WTC11 (cell line): ENCODE measurements around the gene PROZ.

Experiments used
- ARID4B ChIP-seq: sonication (generic); formaldehyde crosslinking; IDR thresholded peaks from 2 replicates; pipeline ENCODE4 v1.8.0; 2023; ENCODE audit warnings: missing genetic modification reagents, mild to moderate bottlenecking, borderline replicate concordance
- CBFB ChIP-seq: sonication (generic); formaldehyde crosslinking; IDR thresholded peaks from 2 replicates; pipeline ENCODE4 v1.8.1; 2022; ENCODE audit warnings: mild to moderate bottlenecking, low read depth, missing genetic modification reagents
- CTCF ChIP-seq: fragments of 200-600 bp; IDR thresholded peaks from 2 replicates; pipeline ENCODE4 v1.8.0; 2022; ENCODE audit warnings: antibody characterized with exemption
- ELF4 ChIP-seq: sonication (generic); formaldehyde crosslinking; IDR thresholded peaks from 2 replicates; pipeline ENCODE4 v1.8.1; 2022; ENCODE audit warnings: low read depth, mild to moderate bottlenecking, moderate library complexity, missing genetic modification reagents
- FOXP1 ChIP-seq: sonication (generic); formaldehyde crosslinking; IDR thresholded peaks from 2 replicates; pipeline ENCODE4 v1.8.0; 2022; ENCODE audit warnings: missing genetic modification reagents, mild to moderate bottlenecking, moderate library complexity, borderline replicate concordance
- MLX ChIP-seq: sonication (generic); formaldehyde crosslinking; IDR thresholded peaks from 2 replicates; pipeline ENCODE4 v1.8.1; 2023; ENCODE audit warnings: mild to moderate bottlenecking, missing genetic modification reagents, moderate library complexity
- NFYB ChIP-seq: sonication (generic); formaldehyde crosslinking; conservative IDR thresholded peaks from 2 replicates; pipeline ENCODE4 v1.8.0; 2022; ENCODE audit warnings: low read depth, missing genetic modification reagents
- TP53 ChIP-seq: sonication (generic); formaldehyde crosslinking; IDR thresholded peaks from 2 replicates; pipeline ENCODE4 v1.8.1; 2023; ENCODE audit warnings: mild to moderate bottlenecking, missing genetic modification reagents
- ZBTB21 ChIP-seq: sonication (generic); formaldehyde crosslinking; IDR thresholded peaks from 2 replicates; pipeline ENCODE4 v1.8.1; 2023; ENCODE audit warnings: mild to moderate bottlenecking, missing genetic modification reagents, borderline replicate concordance
- ZNF219 ChIP-seq: sonication (generic); formaldehyde crosslinking; IDR thresholded peaks from 2 replicates; pipeline ENCODE4 v1.8.0; 2023; ENCODE audit warnings: missing genetic modification reagents, mild to moderate bottlenecking, borderline replicate concordance
- ZNF232 ChIP-seq: sonication (generic); formaldehyde crosslinking; IDR thresholded peaks from 2 replicates; pipeline ENCODE4 v1.8.0; 2022; ENCODE audit warnings: mild to moderate bottlenecking, missing genetic modification reagents
- TF ChIP-seq, protein P1 (sequence below): sonication (generic); formaldehyde crosslinking; IDR thresholded peaks from 2 replicates; pipeline ENCODE4 v1.8.0; 2022; ENCODE audit warnings: mild to moderate bottlenecking, missing genetic modification reagents
- TF ChIP-seq, protein P2 (sequence below): sonication (generic); formaldehyde crosslinking; conservative IDR thresholded peaks from 2 replicates; pipeline ENCODE4 v1.8.1; 2023; ENCODE audit warnings: mild to moderate bottlenecking, low read depth, missing genetic modification reagents, moderate library complexity

- TF ChIP-seq ARID4B: no peak
- no peak for TF ChIP-seq TP53
- no peak for TF ChIP-seq ELF4
- TF ChIP-seq, protein P1, sequence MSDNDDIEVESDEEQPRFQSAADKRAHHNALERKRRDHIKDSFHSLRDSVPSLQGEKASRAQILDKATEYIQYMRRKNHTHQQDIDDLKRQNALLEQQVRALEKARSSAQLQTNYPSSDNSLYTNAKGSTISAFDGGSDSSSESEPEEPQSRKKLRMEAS (CRISPR knock-in tag): no peak
- TF ChIP-seq FOXP1 (CRISPR knock-in tag): no peak
- TF ChIP-seq MLX (CRISPR knock-in tag): no peak
- TF ChIP-seq CTCF: no peak
- TF ChIP-seq CBFB (CRISPR knock-in tag): no peak
- TF ChIP-seq ZBTB21 (CRISPR knock-in tag): no peak
- TF ChIP-seq ZNF232 (CRISPR knock-in tag): no peak
- TF ChIP-seq ZNF219 (CRISPR knock-in tag): no peak
- TF ChIP-seq, protein P2, sequence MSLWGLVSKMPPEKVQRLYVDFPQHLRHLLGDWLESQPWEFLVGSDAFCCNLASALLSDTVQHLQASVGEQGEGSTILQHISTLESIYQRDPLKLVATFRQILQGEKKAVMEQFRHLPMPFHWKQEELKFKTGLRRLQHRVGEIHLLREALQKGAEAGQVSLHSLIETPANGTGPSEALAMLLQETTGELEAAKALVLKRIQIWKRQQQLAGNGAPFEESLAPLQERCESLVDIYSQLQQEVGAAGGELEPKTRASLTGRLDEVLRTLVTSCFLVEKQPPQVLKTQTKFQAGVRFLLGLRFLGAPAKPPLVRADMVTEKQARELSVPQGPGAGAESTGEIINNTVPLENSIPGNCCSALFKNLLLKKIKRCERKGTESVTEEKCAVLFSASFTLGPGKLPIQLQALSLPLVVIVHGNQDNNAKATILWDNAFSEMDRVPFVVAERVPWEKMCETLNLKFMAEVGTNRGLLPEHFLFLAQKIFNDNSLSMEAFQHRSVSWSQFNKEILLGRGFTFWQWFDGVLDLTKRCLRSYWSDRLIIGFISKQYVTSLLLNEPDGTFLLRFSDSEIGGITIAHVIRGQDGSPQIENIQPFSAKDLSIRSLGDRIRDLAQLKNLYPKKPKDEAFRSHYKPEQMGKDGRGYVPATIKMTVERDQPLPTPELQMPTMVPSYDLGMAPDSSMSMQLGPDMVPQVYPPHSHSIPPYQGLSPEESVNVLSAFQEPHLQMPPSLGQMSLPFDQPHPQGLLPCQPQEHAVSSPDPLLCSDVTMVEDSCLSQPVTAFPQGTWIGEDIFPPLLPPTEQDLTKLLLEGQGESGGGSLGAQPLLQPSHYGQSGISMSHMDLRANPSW: no peak
- no peak for TF ChIP-seq NFYB (CRISPR knock-in tag)
Measured at GRCh38 chr13:113164492-113164891, 6.0 kb downstream of the PROZ start.
